Fibroblast of lung (primary cell): ENCODE data around the gene COG5.

Source experiments
- CTCF ChIP-seq, 2 donors: IDR thresholded peaks in 1 of 2; conservative IDR thresholded peaks in 1 of 2; 1 replicate in 1 of 2; 2 replicates in 1 of 2; pipeline ENCODE4 v1.5.1; 2011 to 2012; ENCODE audit warnings: low read length in 2 of 2, control low read depth in 1 of 2, inconsistent platforms in 1 of 2, low read depth in 1 of 2, mild to moderate bottlenecking in 1 of 2
- EZH2 ChIP-seq: IDR thresholded peaks from 2 replicates; pipeline ENCODE4 v1.5.1; 2012; ENCODE audit warnings: low read length, control low read depth, mild to moderate bottlenecking; ENCODE audit errors: missing control alignments

DNA sequence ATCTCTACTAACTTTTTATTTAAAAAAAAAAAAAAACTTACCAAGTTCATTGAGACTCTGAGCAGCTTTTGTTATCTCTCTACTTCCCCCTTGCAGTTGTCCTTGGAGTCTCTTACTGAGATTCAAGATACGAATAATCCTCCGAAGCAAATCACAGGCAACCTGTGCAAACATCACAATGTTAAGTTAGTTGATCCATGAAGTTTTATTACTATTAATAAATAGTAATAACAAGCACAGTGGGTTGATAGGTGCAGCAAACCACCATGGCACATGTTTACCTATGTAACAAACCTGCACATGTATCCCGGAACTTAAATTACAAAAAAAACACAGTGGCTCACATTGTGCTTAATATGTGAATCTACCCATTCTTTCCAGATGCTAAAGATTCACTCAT lies 36.5 kb downstream of the COG5 start:
- TF ChIP-seq CTCF (conservative IDR thresholded peaks at IDR 0.05 in 1 of 2, IDR thresholded peaks at IDR 0.05 in 1 of 2; ENCODE audit: low read depth in 1 of 2, low read length in 2 of 2) = no peak
- no peak for TF ChIP-seq EZH2
